Endothelial cell of umbilical vein (primary cell): Measurements from ENCODE around the gene TAS1R3.

ENCODE experiments used
- EZH2 ChIP-seq: IDR thresholded peaks from 2 replicates; pipeline ENCODE4 v1.6.1; 2012; ENCODE audit warnings: borderline replicate concordance, low read depth, mild to moderate bottlenecking, moderate library complexity, low read length, inconsistent platforms; ENCODE audit not compliant: severe bottlenecking
- POLR2AphosphoS5 ChIP-seq: IDR thresholded peaks from 2 replicates; pipeline ENCODE4 v1.6.1; 2012; ENCODE audit warnings: low read depth, mild to moderate bottlenecking, control low read depth, low read length, moderate library complexity; ENCODE audit not compliant: insufficient read depth
- TF ChIP-seq, protein P1 (sequence below), 2 donors: IDR thresholded peaks; 1 replicate in 1 of 2; 2 replicates in 1 of 2; pipeline ENCODE4 v1.5.1; 2011; ENCODE audit warnings: low read length in 2 of 2, mild to moderate bottlenecking in 2 of 2, moderate library complexity in 2 of 2, control low read depth in 1 of 2, inconsistent platforms in 1 of 2, low read depth in 1 of 2; ENCODE audit not compliant: insufficient read depth in 1 of 2; ENCODE audit errors: extremely low read depth in 1 of 2

DNA sequence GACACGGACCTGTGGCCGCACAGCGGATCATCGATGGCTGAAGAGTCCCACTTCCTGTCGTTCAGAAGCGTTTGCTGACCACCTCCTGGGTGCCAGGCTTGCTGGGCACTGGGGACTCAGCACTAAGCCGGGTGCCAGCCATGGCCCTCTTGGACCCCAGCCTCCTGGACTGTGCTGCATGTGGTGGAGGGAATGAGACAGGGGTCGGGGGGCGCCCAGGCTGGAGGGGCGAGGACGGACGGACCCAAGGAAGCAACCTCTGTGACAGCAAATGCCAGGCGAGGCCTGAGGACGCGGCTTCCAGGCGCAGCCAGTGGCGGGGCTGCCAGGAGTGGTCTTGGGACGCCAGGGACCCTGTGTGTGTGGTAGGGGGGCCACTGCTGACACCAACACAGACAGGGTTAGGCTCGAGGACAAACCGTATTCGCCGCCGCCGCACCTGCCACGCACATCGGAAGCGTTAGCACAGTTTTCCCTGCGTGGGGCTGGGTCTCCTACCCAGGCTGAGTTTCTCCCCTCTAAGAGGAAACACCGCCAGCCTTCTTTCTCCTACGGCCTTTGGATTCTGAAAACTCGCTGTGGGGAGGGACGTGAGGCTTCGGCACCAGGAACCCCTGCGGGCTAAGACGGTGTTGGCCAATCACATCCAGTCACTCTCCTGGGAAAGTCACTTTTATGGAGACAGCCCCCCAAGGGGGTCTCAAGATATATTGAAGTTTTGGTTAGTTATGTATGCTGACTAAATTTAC lies 30.3 kb downstream of the TAS1R3 start:
- TF ChIP-seq, protein P1, sequence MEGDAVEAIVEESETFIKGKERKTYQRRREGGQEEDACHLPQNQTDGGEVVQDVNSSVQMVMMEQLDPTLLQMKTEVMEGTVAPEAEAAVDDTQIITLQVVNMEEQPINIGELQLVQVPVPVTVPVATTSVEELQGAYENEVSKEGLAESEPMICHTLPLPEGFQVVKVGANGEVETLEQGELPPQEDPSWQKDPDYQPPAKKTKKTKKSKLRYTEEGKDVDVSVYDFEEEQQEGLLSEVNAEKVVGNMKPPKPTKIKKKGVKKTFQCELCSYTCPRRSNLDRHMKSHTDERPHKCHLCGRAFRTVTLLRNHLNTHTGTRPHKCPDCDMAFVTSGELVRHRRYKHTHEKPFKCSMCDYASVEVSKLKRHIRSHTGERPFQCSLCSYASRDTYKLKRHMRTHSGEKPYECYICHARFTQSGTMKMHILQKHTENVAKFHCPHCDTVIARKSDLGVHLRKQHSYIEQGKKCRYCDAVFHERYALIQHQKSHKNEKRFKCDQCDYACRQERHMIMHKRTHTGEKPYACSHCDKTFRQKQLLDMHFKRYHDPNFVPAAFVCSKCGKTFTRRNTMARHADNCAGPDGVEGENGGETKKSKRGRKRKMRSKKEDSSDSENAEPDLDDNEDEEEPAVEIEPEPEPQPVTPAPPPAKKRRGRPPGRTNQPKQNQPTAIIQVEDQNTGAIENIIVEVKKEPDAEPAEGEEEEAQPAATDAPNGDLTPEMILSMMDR (IDR thresholded peaks at IDR 0.05; ENCODE audit: extremely low read depth in 1 of 2, insufficient read depth in 1 of 2, low read depth in 1 of 2, low read length in 2 of 2) = no peak
- no peak for TF ChIP-seq EZH2
- no peak for TF ChIP-seq POLR2AphosphoS5
